ENCODE measurements around the gene CPNE8.

GRCh38 chr12:38761636-38762342 lies 143.6 kb downstream of the CPNE8 start:
- TF ChIP-seq EZH2 (IDR thresholded peaks at IDR 0.05; ENCODE audit: insufficient read depth, poor library complexity, severe bottlenecking) (no peak), EZH2phosphoT487 (IDR thresholded peaks at IDR 0.05; ENCODE audit: insufficient read depth, low read depth) (no peak)

All from GM23248 (cell line).